NCI-H460 (cell line): Measurements from ENCODE around the gene PARP1. TPM values are rescaled to one million over a fixed set of nuclear protein-coding genes. Genes with fewer than 3 reads are reported as not detected.
"Not testable (repeated sequence)": the region's sequence is repeated elsewhere in the genome, so short reads cannot be mapped to it uniquely, and the experiment has no call there.

Experiments used
- DNase-seq: peaks from one replicate; pipeline ENCODE4 v3.0.0-alpha.2; 2016; ENCODE audit warnings: low read depth; ENCODE audit errors: extremely low read depth
- total RNA-seq: library from RNA; depleted of rRNA; stranded (reverse); fragments of >200 nt; shearing (Covaris generic); gene quantifications from 2 replicates; pipeline ENCODE4 v1.2.3, GENCODE V29; 2014

PARP1 gene
- total RNA-seq, 1 experiment from 2014 or later = 103 TPM

- no peak for DNase-seq
Observed at GRCh38 chr1:226429858-226430715, 22.2 kb upstream of the PARP1 start.

- DNase-seq = no peak
Observed at GRCh38 chr1:226428791-226429461, 21.0 kb upstream of the PARP1 start.

GRCh38 chr1:226428348-226428747 lies 20.5 kb upstream of the PARP1 start:
- DNase-seq = no peak

GRCh38 chr1:226427131-226427530 lies 19.2 kb upstream of the PARP1 start:
- no peak for DNase-seq

GRCh38 chr1:226426395-226426794 lies 18.5 kb upstream of the PARP1 start:
- not testable (repeated sequence) for DNase-seq

- DNase-seq = no peak
Observed at GRCh38 chr1:226425431-226426031, 17.6 kb upstream of the PARP1 start.

- DNase-seq = no peak
Observed at GRCh38 chr1:226425004-226425378, 17.1 kb upstream of the PARP1 start.

GRCh38 chr1:226424221-226425003 lies 16.5 kb upstream of the PARP1 start:
- DNase-seq = peak; percentile 33

GRCh38 chr1:226422478-226422877 lies 14.6 kb upstream of the PARP1 start:
- DNase-seq = no peak

GRCh38 chr1:226420897-226421296 lies 13.0 kb upstream of the PARP1 start:
- no peak for DNase-seq

- DNase-seq = no peak
Observed at GRCh38 chr1:226420328-226420727, 12.4 kb upstream of the PARP1 start.

- DNase-seq = no peak
Observed at GRCh38 chr1:226419284-226420029, 11.6 kb upstream of the PARP1 start.

- no peak for DNase-seq
Observed at GRCh38 chr1:226417830-226418546, 10.1 kb upstream of the PARP1 start.

- DNase-seq = no peak
Observed at GRCh38 chr1:226417350-226417749, 9.5 kb upstream of the PARP1 start.

GRCh38 chr1:226414098-226414698 lies 6.3 kb upstream of the PARP1 start:
- no peak for DNase-seq

GRCh38 chr1:226411619-226412018 lies 3.7 kb upstream of the PARP1 start:
- DNase-seq = no peak

- no peak for DNase-seq
Observed at GRCh38 chr1:226410958-226411357, 3.1 kb upstream of the PARP1 start.

GRCh38 chr1:226409392-226409791 lies 1.5 kb upstream of the PARP1 start:
- no peak for DNase-seq
